HepG2 (cell line): Measurements from ENCODE around the gene BAHCC1. TPM values are rescaled to one million over a fixed set of nuclear protein-coding genes. Genes with fewer than 3 reads are reported as not detected.
A peak's percentile ranks its signal among the peaks of the same experiment; 100 is the strongest.

Experiments
- ATAC-seq: fragments of 200-7000 bp; cut with Tn5 transposase; 3 replicates; pipeline ENCODE4 v1.9.1; 2020; ENCODE audit warnings: mild to moderate bottlenecking, moderate library complexity
- BruUV-seq: library from RNA; stranded (reverse); fragments of 400-500 nt; replicated peaks from 2 replicates; lab custom pipeline; 2021; lab: Mats Ljungman, UMichigan
- CTCF ChIA-PET: fragments of 300-600 bp; formaldehyde crosslinking; extraction: SDS; loops from one replicate; lab custom pipeline; 2021; ENCODE audit warnings: low total read pairs, inconsistent platforms, low intra/inter-chr PET ratio; lab: Yijun Ruan, JAX
- POLR2A ChIA-PET: fragments of 350-600 bp; sonication (Branson Sonifier 250); formaldehyde crosslinking; loops from one replicate; lab custom pipeline; 2020; ENCODE audit warnings: antibody characterized with exemption, inconsistent platforms; lab: Yijun Ruan, JAX
- DNase-seq: peaks from one replicate; pipeline ENCODE4 v3.0.0-alpha.2; 2015; ENCODE audit warnings: low spot score
- FAIRE-seq: peaks from 3 replicates; lab custom pipeline; 2011; peaks lifted over from hg19 to GRCh38; lab: Jason Lieb, UNC
- H2AFZ ChIP-seq: one replicate; pipeline ENCODE4 v1.6.1; 2011; ENCODE audit warnings: low read length, inconsistent platforms
- H3K27ac ChIP-seq: fragments of 300-600 bp; 3 replicates; pipeline ENCODE4 v1.8.0; 2011; ENCODE audit warnings: mixed run types, mild to moderate bottlenecking, mixed read lengths, low read length, inconsistent platforms; ENCODE audit not compliant: insufficient read depth; ENCODE audit errors: extremely low read length
- H3K27me3 ChIP-seq, 2 experiments: fragments of 200-600 bp in 1 of 2; 2 replicates in 1 of 2; 3 replicates in 1 of 2; pipeline versions ENCODE4 v1.6.0 to v1.8.0; 2011; ENCODE audit warnings: low read length in 2 of 2, mild to moderate bottlenecking in 2 of 2, moderate library complexity in 2 of 2, inconsistent platforms in 1 of 2; ENCODE audit not compliant: insufficient read depth in 2 of 2, control insufficient read depth in 1 of 2
- H3K36me3 ChIP-seq, 2 experiments: fragments of 200-600 bp in 1 of 2; replicated peaks in 1 of 2; 2 replicates in 1 of 2; 3 replicates in 1 of 2; pipeline versions ENCODE4 v1.5.1 to v1.8.0; 2011; ENCODE audit warnings: low read length in 2 of 2, inconsistent platforms in 1 of 2; ENCODE audit not compliant: insufficient read depth in 2 of 2, control insufficient read depth in 1 of 2
- H3K4me1 ChIP-seq: 2 replicates; pipeline ENCODE4 v1.5.1; 2012; ENCODE audit warnings: low read length, inconsistent platforms; ENCODE audit not compliant: insufficient read depth
- H3K4me2 ChIP-seq: 2 replicates; pipeline ENCODE4 v1.6.0; 2011; ENCODE audit warnings: low read depth, low read length, inconsistent platforms
- H3K4me3 ChIP-seq, 3 experiments: fragments of 200-600 bp in 1 of 3; sonication (generic), shearing (Covaris generic) in 1 of 3; replicated peaks in 1 of 3; 2 replicates each; pipeline ENCODE4 v1.5.1; 2011 to 2016; ENCODE audit warnings: low read length in 3 of 3, inconsistent platforms in 2 of 3, low read depth in 2 of 3, mild to moderate bottlenecking in 2 of 3, control low read depth in 1 of 3, mixed read lengths in 1 of 3; ENCODE audit not compliant: insufficient read depth in 1 of 3
- H3K79me2 ChIP-seq: one replicate; pipeline ENCODE4 v1.6.1; 2011; ENCODE audit warnings: low read length, inconsistent platforms; ENCODE audit not compliant: insufficient read depth
- H3K9ac ChIP-seq: 2 replicates; pipeline ENCODE4 v1.6.0; 2011; ENCODE audit warnings: mild to moderate bottlenecking, low read depth, low read length, inconsistent platforms; ENCODE audit not compliant: insufficient read depth
- H3K9me3 ChIP-seq: 2 replicates; pipeline ENCODE4 v1.5.1; 2012; ENCODE audit warnings: mild to moderate bottlenecking, low read length
- H4K20me1 ChIP-seq: 2 replicates; pipeline ENCODE4 v1.6.0; 2011; ENCODE audit warnings: inconsistent platforms, mild to moderate bottlenecking, low read length, moderate library complexity; ENCODE audit not compliant: insufficient read depth
- ARHGAP35 ChIP-seq: sonication (generic); formaldehyde crosslinking; IDR thresholded peaks from 2 replicates; pipeline ENCODE4 v1.9.0; 2022; ENCODE audit warnings: mild to moderate bottlenecking, inconsistent platforms, moderate library complexity, missing genetic modification reagents, borderline replicate concordance
- CSRNP1 ChIP-seq: sonication (generic); formaldehyde crosslinking; IDR thresholded peaks from 2 replicates; pipeline ENCODE4 v1.8.1; 2023; ENCODE audit warnings: mild to moderate bottlenecking, missing genetic modification reagents
- FOXA1 ChIP-seq, 2 experiments: fragments of 450-650 bp in 1 of 2; sonication (generic) in 1 of 2; formaldehyde crosslinking in 1 of 2; IDR thresholded peaks; 2 replicates each; pipeline versions ENCODE4 v1.4.0 to v1.6.1; 2016 to 2020; ENCODE audit warnings: missing genetic modification reagents in 1 of 2
- HMGXB4 ChIP-seq, 2 experiments: sonication (generic) in 1 of 2; formaldehyde crosslinking in 1 of 2; IDR thresholded peaks; 2 replicates each; pipeline versions ENCODE4 v1.4.0 to v1.6.1; 2018 to 2020; ENCODE audit warnings: missing genetic modification reagents in 2 of 2, borderline replicate concordance in 1 of 2, low read depth in 1 of 2, mild to moderate bottlenecking in 1 of 2, missing biosample characterization in 1 of 2
- KDM2A ChIP-seq: sonication (generic); formaldehyde crosslinking; IDR thresholded peaks from 2 replicates; pipeline ENCODE4 v1.4.0; 2020; ENCODE audit warnings: low read depth, missing genetic modification reagents, borderline replicate concordance
- MAFK ChIP-seq, 2 experiments: IDR thresholded peaks in 1 of 2; conservative IDR thresholded peaks in 1 of 2; 2 replicates each; pipeline ENCODE4 v1.6.1; 2011; ENCODE audit warnings: improper control_type of control experiment in 2 of 2, low read length in 2 of 2
- PLSCR1 ChIP-seq: sonication (generic); formaldehyde crosslinking; IDR thresholded peaks from 2 replicates; pipeline ENCODE4 v1.5.0; 2020; ENCODE audit warnings: missing genetic modification reagents, mild to moderate bottlenecking, borderline replicate concordance
- POLR2A ChIP-seq, 2 experiments: IDR thresholded peaks; 2 replicates each; pipeline ENCODE4 v1.6.1; 2011; ENCODE audit warnings: low read depth in 2 of 2, low read length in 2 of 2, mild to moderate bottlenecking in 1 of 2, moderate library complexity in 1 of 2; ENCODE audit not compliant: insufficient read depth in 1 of 2
- SAP130 ChIP-seq: IDR thresholded peaks from 2 replicates; pipeline ENCODE4 v1.6.1; 2016; ENCODE audit warnings: low read depth
- ZBTB33 ChIP-seq: sonication (generic); formaldehyde crosslinking; IDR thresholded peaks from 2 replicates; pipeline ENCODE4 v1.4.0; 2020; ENCODE audit warnings: missing genetic modification reagents
- ZFP82 ChIP-seq: sonication (generic); formaldehyde crosslinking; IDR thresholded peaks from 2 replicates; pipeline ENCODE4 v1.5.1; 2020; ENCODE audit warnings: mild to moderate bottlenecking, missing genetic modification reagents, borderline replicate concordance
- ZNF274 ChIP-seq: sonication (generic); formaldehyde crosslinking; IDR thresholded peaks from 2 replicates; pipeline ENCODE4 v1.5.1; 2020; ENCODE audit warnings: mild to moderate bottlenecking, missing genetic modification reagents
- ZNF329 ChIP-seq: sonication (generic); formaldehyde crosslinking; IDR thresholded peaks from 2 replicates; pipeline ENCODE4 v1.9.0; 2021; ENCODE audit warnings: low read depth, mild to moderate bottlenecking, missing genetic modification reagents
- ZNF343 ChIP-seq: sonication (generic); formaldehyde crosslinking; IDR thresholded peaks from 2 replicates; pipeline ENCODE4 v1.4.0; 2020; ENCODE audit warnings: mild to moderate bottlenecking, missing genetic modification reagents
- WGBS: methylation state at CpG from one replicate; pipeline ENCODE4 v1.1.6; 2017; ENCODE audit warnings: low lambda C conversion rate; 5-methylcytosine and 5-hydroxymethylcytosine counted together
- in situ Hi-C: cut with HindIII; loops from 2 replicates; pipeline ENCODE4 v1.10.0; 2017; ENCODE audit warnings: low pct_unique_long_range_greater_than_20kb; ENCODE audit not compliant: extremely low pct_ligation_motif_present
- intact Hi-C: fragments of 100-400 bp; cut with micrococcal nuclease; formaldehyde crosslinking; loops from one replicate; pipeline ENCODE4 v1.10.0; 2022; ENCODE audit not compliant: unreplicated experiment
- polyA plus RNA-seq, 8 experiments: library from polyadenylated mRNA; depleted of rRNA in 3 of 8; stranded (reverse) in 7 of 8; unstranded in 1 of 8; fragments of >200 nt; fragmentation: Illumina TruSeq in 4 of 8; extraction: Trizol in 4 of 8; gene quantifications; 2 replicates each; pipeline versions ENCODE4 v1.2.1 to v1.2.3, GENCODE V29; 2011 to 2016; ENCODE audit warnings: low read depth in 4 of 8, missing spikeins in 1 of 8, mixed read lengths in 1 of 8; ENCODE audit not compliant: insufficient read depth in 1 of 8
- total RNA-seq, 5 experiments: library from RNA; depleted of rRNA; stranded (reverse); fragments of >200 nt; fragmentation: Illumina TruSeq; extraction: Trizol; gene quantifications; 2 replicates each; pipeline ENCODE4 v1.2.3, GENCODE V29; 2016; ENCODE audit warnings: low read depth in 1 of 5

Gene BAHCC1
- total and polyA plus RNA-seq, 2 of the 13 experiments (the other 11 are each of a cell fraction or from before 2014, with no cell fraction given): 1.4 to 1.7 TPM

- TF ChIP-seq CSRNP1 (CRISPR knock-in tag) (no peak), SAP130 (CRISPR knock-in tag) (peak; percentile 26; the same call in 1 of the 2 replicates), ZNF329 (CRISPR knock-in tag) (no peak), ZNF274 (CRISPR knock-in tag) (no peak), MAFK (conservative IDR thresholded peaks at IDR 0.05 in 1 of 2, IDR thresholded peaks at IDR 0.05 in 1 of 2; ENCODE audit: low read length in 2 of 2) (peak; percentile 22 to 45; a peak in 1 of 4 replicates), ARHGAP35 (no peak), KDM2A (CRISPR knock-in tag) (0 out of 2 replicates have a peak, but pooled peaks have one; percentile 4), FOXA1 (IDR thresholded peaks at IDR 0.05) (no peak), FOXA1 (CRISPR knock-in tag; IDR thresholded peaks at IDR 0.05) (no peak), ZNF343 (CRISPR knock-in tag) (no peak)
- TF ChIP-seq, all 625 proteins: peak for 12
Observed at GRCh38 chr17:81422776-81423697, 27.8 kb downstream of the BAHCC1 start (continued).

- 73% methylated on average over 5 of the region's 16 CpGs for whole genome bisulfite sequencing
- Histone ChIP-seq H2AFZ (no peak overlapping the region), H3K79me2 (no peaks in the 10 kb centered on the region), H3K4me2 (0 out of 2 replicates have a peak overlapping the region, but pooled peaks have one; percentile 3), H3K4me3 (no peak overlapping the region), H4K20me1 (no peaks in the 10 kb centered on the region), H3K9ac (no peak overlapping the region), H3K9me3 (peaks cover 18% of the 10 kb centered on the region), H3K36me3 (no peaks in the 10 kb centered on the region), H3K27me3 (no peaks in the 10 kb centered on the region), H3K27ac (no peak overlapping the region), H3K4me1 (peaks cover 29% of the 10 kb centered on the region)
- intact Hi-C loops: no loop called here
- ATAC-seq (no peak), FAIRE-seq (no peak), DNase-seq (no peak)
- BruUV-seq: no TSS peak
- CTCF ChIA-PET: no interaction called here
- in situ Hi-C loops: no loop called here
- POLR2A ChIA-PET: no interaction called here
- TF ChIP-seq POLR2A (IDR thresholded peaks at IDR 0.05; ENCODE audit: insufficient read depth in 1 of 2, low read depth in 2 of 2, low read length in 2 of 2) (no peak), HMGXB4 (CRISPR knock-in tag; IDR thresholded peaks at IDR 0.05; ENCODE audit: borderline replicate concordance in 1 of 2, low read depth in 1 of 2) (no peak), ZBTB33 (CRISPR knock-in tag) (peak; percentile 57; the same call in 1 of the 2 replicates), ZFP82 (CRISPR knock-in tag) (no peak), PLSCR1 (CRISPR knock-in tag) (no peak)
Observed at GRCh38 chr17:81423698-81424071, 28.4 kb downstream of the BAHCC1 start.
